COLO668 (cell line): Measurements from ENCODE around the gene CADM2.

Experiments used
- DNase-seq: peaks from one replicate; lab custom pipeline; 2025; ENCODE audit not compliant: unreplicated experiment; lab: John Stamatoyannopoulos, UW

The CADM2 gene

GRCh38 chr3:84983490-84983889 is 24.7 kb downstream of the CADM2 start:
- no peak for DNase-seq

GRCh38 chr3:84984429-84984828 is 25.6 kb downstream of the CADM2 start:
- no peak for DNase-seq

- no peak for DNase-seq
Measured at GRCh38 chr3:84985795-84986194, 27.0 kb downstream of the CADM2 start.

- no peak for DNase-seq
Measured at GRCh38 chr3:84987706-84988504, 29.1 kb downstream of the CADM2 start.

GRCh38 chr3:84989102-84989501 is 30.3 kb downstream of the CADM2 start:
- no peak for DNase-seq

GRCh38 chr3:84991422-84991900 is 32.7 kb downstream of the CADM2 start:
- no peak for DNase-seq

GRCh38 chr3:84993956-84994355 is 35.2 kb downstream of the CADM2 start:
- DNase-seq, result no peak

- DNase-seq, result no peak
Measured at GRCh38 chr3:84998545-84998944, 39.8 kb downstream of the CADM2 start.

- no peak for DNase-seq
Measured at GRCh38 chr3:85003479-85003878, 44.7 kb downstream of the CADM2 start.

GRCh38 chr3:85004147-85004546 is 45.4 kb downstream of the CADM2 start:
- DNase-seq, result no peak

GRCh38 chr3:85005946-85006345 is 47.2 kb downstream of the CADM2 start:
- no peak for DNase-seq

GRCh38 chr3:85007195-85008094 is 48.7 kb downstream of the CADM2 start:
- no peak for DNase-seq

- DNase-seq, result no peak
Measured at GRCh38 chr3:85020828-85021227, 62.0 kb downstream of the CADM2 start.

- DNase-seq, result no peak
Measured at GRCh38 chr3:85030052-85030451, 71.3 kb downstream of the CADM2 start.

- no peak for DNase-seq
Measured at GRCh38 chr3:85037203-85037602, 78.4 kb downstream of the CADM2 start.

GRCh38 chr3:85041001-85041400 is 82.2 kb downstream of the CADM2 start:
- no peak for DNase-seq

GRCh38 chr3:85041562-85042055 is 82.8 kb downstream of the CADM2 start:
- DNase-seq, result no peak

- no peak for DNase-seq
Measured at GRCh38 chr3:85050821-85051220, 92.0 kb downstream of the CADM2 start.

GRCh38 chr3:85051786-85052185 is 93.0 kb downstream of the CADM2 start:
- DNase-seq, result no peak

GRCh38 chr3:85053626-85054025 is 94.8 kb downstream of the CADM2 start:
- DNase-seq, result no peak

- DNase-seq, result no peak
Measured at GRCh38 chr3:85054579-85054978, 95.8 kb downstream of the CADM2 start.

- DNase-seq, result no peak
Measured at GRCh38 chr3:85068911-85069310, 110.1 kb downstream of the CADM2 start.
